ENCODE measurements around the gene STYX.

GRCh38 chr14:52683985-52684520 lies 45.9 kb upstream of the STYX start:
- TF ChIP-seq, protein P1, sequence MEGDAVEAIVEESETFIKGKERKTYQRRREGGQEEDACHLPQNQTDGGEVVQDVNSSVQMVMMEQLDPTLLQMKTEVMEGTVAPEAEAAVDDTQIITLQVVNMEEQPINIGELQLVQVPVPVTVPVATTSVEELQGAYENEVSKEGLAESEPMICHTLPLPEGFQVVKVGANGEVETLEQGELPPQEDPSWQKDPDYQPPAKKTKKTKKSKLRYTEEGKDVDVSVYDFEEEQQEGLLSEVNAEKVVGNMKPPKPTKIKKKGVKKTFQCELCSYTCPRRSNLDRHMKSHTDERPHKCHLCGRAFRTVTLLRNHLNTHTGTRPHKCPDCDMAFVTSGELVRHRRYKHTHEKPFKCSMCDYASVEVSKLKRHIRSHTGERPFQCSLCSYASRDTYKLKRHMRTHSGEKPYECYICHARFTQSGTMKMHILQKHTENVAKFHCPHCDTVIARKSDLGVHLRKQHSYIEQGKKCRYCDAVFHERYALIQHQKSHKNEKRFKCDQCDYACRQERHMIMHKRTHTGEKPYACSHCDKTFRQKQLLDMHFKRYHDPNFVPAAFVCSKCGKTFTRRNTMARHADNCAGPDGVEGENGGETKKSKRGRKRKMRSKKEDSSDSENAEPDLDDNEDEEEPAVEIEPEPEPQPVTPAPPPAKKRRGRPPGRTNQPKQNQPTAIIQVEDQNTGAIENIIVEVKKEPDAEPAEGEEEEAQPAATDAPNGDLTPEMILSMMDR (conservative IDR thresholded peaks at IDR 0.05; ENCODE audit: low read length) = no peak
- TF ChIP-seq EZH2phosphoT487 (IDR thresholded peaks at IDR 0.05; ENCODE audit: borderline replicate concordance) = no peak
